KMS-11 (cell line): ENCODE results near the gene ERFE.

ENCODE experiments used
- H2AFZ ChIP-seq: fragments of 200-600 bp; sonication (generic); 2 replicates; pipeline ENCODE4 v1.6.1; 2016; ENCODE audit warnings: antibody characterized with exemption, mixed run types, low read depth
- H3K27ac ChIP-seq: fragments of 200-600 bp; sonication (generic); 2 replicates; pipeline ENCODE4 v1.6.1; 2016; ENCODE audit warnings: mild to moderate bottlenecking, mixed run types
- H3K27me3 ChIP-seq: fragments of 200-600 bp; sonication (generic); 2 replicates; pipeline ENCODE4 v1.6.1; 2017; ENCODE audit warnings: mild to moderate bottlenecking, low read depth, mixed run types, moderate library complexity; ENCODE audit not compliant: insufficient read depth
- H3K36me3 ChIP-seq: fragments of 200-600 bp; sonication (generic); 2 replicates; pipeline ENCODE4 v1.6.1; 2017; ENCODE audit warnings: mild to moderate bottlenecking, mixed run types; ENCODE audit not compliant: insufficient read depth
- H3K4me1 ChIP-seq: fragments of 200-600 bp; sonication (generic); 2 replicates; pipeline ENCODE4 v1.6.1; 2016; ENCODE audit warnings: mild to moderate bottlenecking, low read depth, mixed run types; ENCODE audit not compliant: poor library complexity, severe bottlenecking
- H3K4me2 ChIP-seq: fragments of 200-600 bp; sonication (generic); 2 replicates; pipeline ENCODE4 v1.7.0; 2016; ENCODE audit warnings: mild to moderate bottlenecking, mixed run types
- H3K4me3 ChIP-seq: fragments of 200-600 bp; sonication (generic); IDR thresholded peaks from 2 replicates; pipeline ENCODE4 v1.6.1; 2017; ENCODE audit warnings: low read depth, low read length, mixed read lengths; ENCODE audit not compliant: insufficient read depth
- H3K79me2 ChIP-seq: fragments of 200-600 bp; sonication (generic); 2 replicates; pipeline ENCODE4 v1.6.1; 2016; ENCODE audit warnings: low read depth, mixed run types; ENCODE audit not compliant: insufficient read depth
- H3K9ac ChIP-seq: fragments of 200-600 bp; sonication (generic); 2 replicates; pipeline ENCODE4 v1.6.1; 2016; ENCODE audit warnings: mild to moderate bottlenecking, mixed run types
- H4K20me1 ChIP-seq: fragments of 200-600 bp; sonication (generic); 2 replicates; pipeline ENCODE4 v1.6.1; 2016; ENCODE audit warnings: mild to moderate bottlenecking, mixed run types; ENCODE audit not compliant: insufficient read depth
- TF ChIP-seq, protein P1 (sequence below): fragments of 200-600 bp; sonication (generic); conservative IDR thresholded peaks from 2 replicates; pipeline ENCODE4 v1.6.1; 2017; ENCODE audit warnings: low read depth, mild to moderate bottlenecking, antibody characterized with exemption, low read length, moderate library complexity, mixed read lengths

The ERFE gene

GRCh38 chr2:238145851-238146250 lies 12.9 kb upstream of the ERFE start:
- no peak overlapping the region for H3K27ac ChIP-seq
- H3K4me2 ChIP-seq: no peak overlapping the region
- no peaks in the 10 kb centered on the region for H3K4me1 ChIP-seq
- TF ChIP-seq, protein P1, sequence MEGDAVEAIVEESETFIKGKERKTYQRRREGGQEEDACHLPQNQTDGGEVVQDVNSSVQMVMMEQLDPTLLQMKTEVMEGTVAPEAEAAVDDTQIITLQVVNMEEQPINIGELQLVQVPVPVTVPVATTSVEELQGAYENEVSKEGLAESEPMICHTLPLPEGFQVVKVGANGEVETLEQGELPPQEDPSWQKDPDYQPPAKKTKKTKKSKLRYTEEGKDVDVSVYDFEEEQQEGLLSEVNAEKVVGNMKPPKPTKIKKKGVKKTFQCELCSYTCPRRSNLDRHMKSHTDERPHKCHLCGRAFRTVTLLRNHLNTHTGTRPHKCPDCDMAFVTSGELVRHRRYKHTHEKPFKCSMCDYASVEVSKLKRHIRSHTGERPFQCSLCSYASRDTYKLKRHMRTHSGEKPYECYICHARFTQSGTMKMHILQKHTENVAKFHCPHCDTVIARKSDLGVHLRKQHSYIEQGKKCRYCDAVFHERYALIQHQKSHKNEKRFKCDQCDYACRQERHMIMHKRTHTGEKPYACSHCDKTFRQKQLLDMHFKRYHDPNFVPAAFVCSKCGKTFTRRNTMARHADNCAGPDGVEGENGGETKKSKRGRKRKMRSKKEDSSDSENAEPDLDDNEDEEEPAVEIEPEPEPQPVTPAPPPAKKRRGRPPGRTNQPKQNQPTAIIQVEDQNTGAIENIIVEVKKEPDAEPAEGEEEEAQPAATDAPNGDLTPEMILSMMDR: no peak
- no peak overlapping the region for H3K9ac ChIP-seq
- no peaks in the 10 kb centered on the region for H3K36me3 ChIP-seq
- H3K79me2 ChIP-seq: no peaks in the 10 kb centered on the region
- no peaks in the 10 kb centered on the region for H4K20me1 ChIP-seq
- H3K27me3 ChIP-seq: no peaks in the 10 kb centered on the region
- H3K4me3 ChIP-seq: no peak overlapping the region
- H2AFZ ChIP-seq: no peak overlapping the region

- H3K4me1 ChIP-seq: no peaks in the 10 kb centered on the region
Measured at GRCh38 chr2:238146884-238147544, 11.8 kb upstream of the ERFE start.

GRCh38 chr2:238148981-238149380 lies 9.8 kb upstream of the ERFE start:
- Histone ChIP-seq H3K27ac (no peak overlapping the region), H2AFZ (no peak overlapping the region), H4K20me1 (no peaks in the 10 kb centered on the region), H3K4me3 (no peak overlapping the region), H3K4me1 (no peaks in the 10 kb centered on the region), H3K27me3 (no peaks in the 10 kb centered on the region), H3K36me3 (no peaks in the 10 kb centered on the region), H3K4me2 (no peak overlapping the region), H3K79me2 (no peaks in the 10 kb centered on the region), H3K9ac (no peak overlapping the region)
- TF ChIP-seq, protein P1: no peak

More at GRCh38 chr2:238146884-238147544, 11.8 kb upstream of the ERFE start:
- Histone ChIP-seq H3K4me2 (no peak overlapping the region), H3K36me3 (no peaks in the 10 kb centered on the region), H3K4me3 (no peak overlapping the region), H3K9ac (no peak overlapping the region), H2AFZ (no peak overlapping the region), H3K27me3 (no peaks in the 10 kb centered on the region), H3K27ac (no peak overlapping the region), H4K20me1 (no peaks in the 10 kb centered on the region), H3K79me2 (no peaks in the 10 kb centered on the region)
- TF ChIP-seq, protein P1: no peak

GRCh38 chr2:238149841-238150572 lies 8.8 kb upstream of the ERFE start:
- no peaks in the 10 kb centered on the region for H3K36me3 ChIP-seq
- H3K79me2 ChIP-seq: no peaks in the 10 kb centered on the region
- H3K27ac ChIP-seq: no peak overlapping the region
- TF ChIP-seq, protein P1: no peak
- no peak overlapping the region for H2AFZ ChIP-seq
- H3K4me2 ChIP-seq: no peak overlapping the region
- no peak overlapping the region for H3K4me3 ChIP-seq
- no peaks in the 10 kb centered on the region for H4K20me1 ChIP-seq
- H3K27me3 ChIP-seq: no peaks in the 10 kb centered on the region
- H3K9ac ChIP-seq: no peak overlapping the region
- H3K4me1 ChIP-seq: no peaks in the 10 kb centered on the region
